ENCODE results near the gene GFRA4. TPM values are rescaled to one million over a fixed set of nuclear protein-coding genes. Genes with fewer than 3 reads are reported as not detected.

GFRA4 gene
- total and polyA plus RNA-seq, 2 donors (not counting 3 experiments of a cell fraction or from before 2014, with no cell fraction given), result not detected

- Histone ChIP-seq H4K20me1 (replicated peaks; ENCODE audit: control insufficient read depth, extremely low read depth, insufficient read depth, low read length) (no peaks in the 10 kb centered on the region), H3K9ac (replicated peaks; ENCODE audit: extremely low read depth, insufficient read depth, low read length) (no peak overlapping the region), H3K79me2 (ENCODE audit: control insufficient read depth, insufficient read depth, low read length) (no peaks in the 10 kb centered on the region), H2AFZ (ENCODE audit: low read depth, low read length) (no peak overlapping the region), H3K36me3 (ENCODE audit: control insufficient read depth in 2 of 2, extremely low read depth in 1 of 2, insufficient read depth in 2 of 2, low read length in 2 of 2) (no peaks in the 10 kb centered on the region), H3K4me2 (ENCODE audit: insufficient read depth, low read length) (no peak overlapping the region), H3K27ac (ENCODE audit: insufficient read depth, low read depth, low read length) (no peak overlapping the region), H3K27me3 (ENCODE audit: control insufficient read depth in 2 of 2, insufficient read depth in 2 of 2, low read length in 2 of 2) (no peaks in the 10 kb centered on the region), H3K4me3 (replicated peaks in 1 of 3; ENCODE audit: insufficient read depth in 1 of 3, low read depth in 1 of 3, low read length in 3 of 3) (no peak overlapping the region), H3K4me1 (ENCODE audit: control insufficient read depth, extremely low read depth, insufficient read depth, low read length) (no peaks in the 10 kb centered on the region), H3K9me3 (replicated peaks; ENCODE audit: control insufficient read depth, insufficient read depth, low read length) (no peaks in the 10 kb centered on the region), H3K9me1 (replicated peaks; ENCODE audit: control insufficient read depth, extremely low read depth, insufficient read depth, low read length) (no peaks in the 10 kb centered on the region)
- DNase-seq (ENCODE audit: low read depth, low spot score), result no peak
- POLR2A ChIA-PET, result interaction anchor here (1.6 kb wide), 1 partner anchor 35 kb away, joined by 4 read pairs; no protein-coding TSS in a partner anchor
- no TSS peak for BruUV-seq (replicated peaks)
- dilution Hi-C loops (cut with MboI; ENCODE audit: extremely low pct_ligation_motif_present, low sequenced_read_pairs) (no loop called here), intact Hi-C loops (cut with micrococcal nuclease) (loop anchor here (1.0 kb wide), 1 partner anchor 35 kb away; no protein-coding TSS in a partner anchor)
- CTCF ChIA-PET, result interaction anchor here (0.6 to 5.7 kb wide), 40 partner anchors 8 to 658 kb away, joined by 3 to 346 read pairs (median 6); partner anchors contain the start of genes ADAM33, ADISSP, HSPA12B and SPEF1
- FAIRE-seq, result no peak
- no peak for TF ChIP-seq POLR2A (IDR thresholded peaks at IDR 0.05; ENCODE audit: low read depth, low read length)
- no peak for TF ChIP-seq JUN (IDR thresholded peaks at IDR 0.05; ENCODE audit: borderline replicate concordance, insufficient read depth, insufficient read length, low read depth)
- no peak for TF ChIP-seq GATA2 (IDR thresholded peaks at IDR 0.05; ENCODE audit: insufficient read depth, insufficient read length, low read depth, low read length)
- TF ChIP-seq MAX (IDR thresholded peaks at IDR 0.05; ENCODE audit: insufficient read depth, insufficient read length), result no peak
- no peak for TF ChIP-seq FOS (IDR thresholded peaks at IDR 0.05; ENCODE audit: borderline replicate concordance, insufficient read depth, low read length)
- TF ChIP-seq CTCF (IDR thresholded peaks at IDR 0.05; ENCODE audit: extremely low read depth in 1 of 2, insufficient read depth in 1 of 2, low read depth in 1 of 2, low read length in 2 of 2), result no peak
- no peak for TF ChIP-seq EZH2 (IDR thresholded peaks at IDR 0.05; ENCODE audit: borderline replicate concordance, low read depth, low read length, severe bottlenecking)
- TF ChIP-seq MYC (IDR thresholded peaks at IDR 0.05; ENCODE audit: low read depth, low read length), result no peak
- TF ChIP-seq POLR2AphosphoS5 (IDR thresholded peaks at IDR 0.05; ENCODE audit: insufficient read depth, low read depth, low read length), result no peak
These were observed 48.3 kb upstream of the GFRA4 start for GRCh38 chr20:3711484-3711941.

Data from endothelial cell of umbilical vein (primary cell).